ENCODE results near the gene WASHC4.
"Not testable (repeated sequence)": the region's sequence is repeated elsewhere in the genome, so short reads cannot be mapped to it uniquely, and the experiment has no call there.

DNA sequence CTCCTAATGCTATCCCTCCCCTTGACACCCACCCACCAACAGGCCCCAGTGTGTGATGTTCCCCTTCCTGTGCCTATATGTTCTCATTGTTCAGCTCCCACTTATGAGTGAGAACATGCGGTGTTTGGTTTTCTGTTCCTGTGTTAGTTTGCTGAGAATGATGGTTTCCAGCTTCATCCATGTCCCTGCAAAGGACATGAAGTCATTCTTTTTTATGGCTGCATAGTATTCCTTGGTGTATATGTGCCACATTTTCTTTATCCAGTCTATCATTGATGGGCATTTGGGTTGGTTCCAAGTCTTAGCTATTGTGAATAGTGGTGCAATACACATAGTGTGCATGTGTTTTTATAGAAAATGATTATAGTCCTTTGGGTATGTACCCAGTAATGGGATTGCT is 71.6 kb downstream of the WASHC4 start:
- TF ChIP-seq, protein P1, sequence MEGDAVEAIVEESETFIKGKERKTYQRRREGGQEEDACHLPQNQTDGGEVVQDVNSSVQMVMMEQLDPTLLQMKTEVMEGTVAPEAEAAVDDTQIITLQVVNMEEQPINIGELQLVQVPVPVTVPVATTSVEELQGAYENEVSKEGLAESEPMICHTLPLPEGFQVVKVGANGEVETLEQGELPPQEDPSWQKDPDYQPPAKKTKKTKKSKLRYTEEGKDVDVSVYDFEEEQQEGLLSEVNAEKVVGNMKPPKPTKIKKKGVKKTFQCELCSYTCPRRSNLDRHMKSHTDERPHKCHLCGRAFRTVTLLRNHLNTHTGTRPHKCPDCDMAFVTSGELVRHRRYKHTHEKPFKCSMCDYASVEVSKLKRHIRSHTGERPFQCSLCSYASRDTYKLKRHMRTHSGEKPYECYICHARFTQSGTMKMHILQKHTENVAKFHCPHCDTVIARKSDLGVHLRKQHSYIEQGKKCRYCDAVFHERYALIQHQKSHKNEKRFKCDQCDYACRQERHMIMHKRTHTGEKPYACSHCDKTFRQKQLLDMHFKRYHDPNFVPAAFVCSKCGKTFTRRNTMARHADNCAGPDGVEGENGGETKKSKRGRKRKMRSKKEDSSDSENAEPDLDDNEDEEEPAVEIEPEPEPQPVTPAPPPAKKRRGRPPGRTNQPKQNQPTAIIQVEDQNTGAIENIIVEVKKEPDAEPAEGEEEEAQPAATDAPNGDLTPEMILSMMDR (IDR thresholded peaks at IDR 0.05; ENCODE audit: low read depth, low read length, missing input control): not testable (repeated sequence)
- not testable (repeated sequence) for TF ChIP-seq SP1 (IDR thresholded peaks at IDR 0.05)
